GM12878 (cell line): ENCODE measurements around the gene LEMD1. TPM values are rescaled to one million over a fixed set of nuclear protein-coding genes. Genes with fewer than 3 reads are reported as not detected.

ENCODE experiments used
- ATAC-seq: fragments of 200-7000 bp; cut with Tn5 transposase; 3 replicates; pipeline ENCODE4 v1.9.1; 2020; ENCODE audit warnings: mild to moderate bottlenecking, moderate library complexity
- BruUV-seq: library from RNA; stranded (reverse); fragments of 400-500 nt; replicated peaks from 2 replicates; lab custom pipeline; 2021; lab: Mats Ljungman, UMichigan
- CTCF ChIA-PET: fragments of 300-600 bp; sonication (Branson Sonifier 250); formaldehyde crosslinking; extraction: SDS; loops from one replicate; lab custom pipeline; 2021; ENCODE audit warnings: inconsistent platforms; lab: Yijun Ruan, JAX
- POLR2A ChIA-PET: fragments of 350-600 bp; formaldehyde crosslinking; extraction: SDS; loops from one replicate; lab custom pipeline; 2021; ENCODE audit warnings: inconsistent platforms; lab: Charles Lee
- RAD21 ChIA-PET: fragments of 300-600 bp; sonication (Branson Sonifier 250); formaldehyde crosslinking; loops from one replicate; lab custom pipeline; 2023; ENCODE audit warnings: antibody characterized with exemption; ENCODE audit not compliant: unreplicated experiment; lab: Charles Lee
- SMC1A ChIA-PET: fragments of 300-600 bp; sonication (Branson Sonifier 250); formaldehyde crosslinking; loops from one replicate; lab custom pipeline; 2023; ENCODE audit not compliant: unreplicated experiment, uncharacterized antibody; lab: Charles Lee
- DNase-seq: peaks from one replicate; pipeline ENCODE4 v3.0.0-alpha.2; 2011; ENCODE audit warnings: low read depth, low spot score
- FAIRE-seq: peaks from 3 replicates; lab custom pipeline; 2011; peaks lifted over from hg19 to GRCh38; lab: Jason Lieb, UNC
- H2AFZ ChIP-seq: 2 replicates; pipeline ENCODE4 v1.6.0; 2011; ENCODE audit warnings: low read depth, low read length, control low read depth; ENCODE audit not compliant: control insufficient read depth
- H3K27ac ChIP-seq: 2 replicates; pipeline ENCODE4 v1.5.1; 2011; ENCODE audit warnings: control low read depth; ENCODE audit not compliant: control insufficient read depth, insufficient read depth
- H3K27me3 ChIP-seq, 2 experiments: replicated peaks in 1 of 2; 2 replicates each; pipeline versions ENCODE4 v1.6.0 to v1.6.1; 2011; ENCODE audit warnings: low read length in 1 of 2; ENCODE audit not compliant: control insufficient read depth in 2 of 2, insufficient read depth in 2 of 2
- H3K36me3 ChIP-seq, 2 experiments: 2 replicates each; pipeline ENCODE4 v1.5.1; 2011; ENCODE audit warnings: low read length in 1 of 2; ENCODE audit not compliant: control insufficient read depth in 2 of 2, insufficient read depth in 2 of 2
- H3K4me1 ChIP-seq: 2 replicates; pipeline ENCODE4 v1.6.1; 2011; ENCODE audit warnings: mild to moderate bottlenecking, low read length, moderate library complexity, mixed read lengths; ENCODE audit not compliant: control insufficient read depth, insufficient read depth
- H3K4me2 ChIP-seq: 2 replicates; pipeline ENCODE4 v1.6.0; 2011; ENCODE audit warnings: control low read depth; ENCODE audit not compliant: control insufficient read depth, insufficient read depth
- H3K4me3 ChIP-seq: fragments of 200-600 bp; sonication (generic); 2 replicates; pipeline ENCODE4 v1.5.1; 2016
- H3K79me2 ChIP-seq: 2 replicates; pipeline ENCODE4 v1.6.0; 2011; ENCODE audit warnings: low read length; ENCODE audit not compliant: control insufficient read depth, insufficient read depth
- H3K9ac ChIP-seq: 2 replicates; pipeline ENCODE4 v1.8.0; 2011; ENCODE audit warnings: low read length, control low read depth, mixed read lengths; ENCODE audit not compliant: control insufficient read depth, insufficient read depth
- H3K9me3 ChIP-seq: replicated peaks from 3 replicates; pipeline ENCODE4 v1.5.1; 2011; ENCODE audit warnings: mild to moderate bottlenecking, low read length; ENCODE audit not compliant: control insufficient read depth, insufficient read depth
- H4K20me1 ChIP-seq: 2 replicates; pipeline ENCODE4 v1.6.0; 2011; ENCODE audit not compliant: control insufficient read depth, insufficient read depth
- ATF7 ChIP-seq: fragments of 450-650 bp; IDR thresholded peaks from 2 replicates; pipeline ENCODE4 v1.6.1; 2016; ENCODE audit warnings: low read depth, mild to moderate bottlenecking
- CHD1 ChIP-seq: IDR thresholded peaks from 2 replicates; pipeline ENCODE4 v1.6.1; 2012; ENCODE audit warnings: low read depth, low read length, improper control_type of control experiment
- CREB1 ChIP-seq: IDR thresholded peaks from 2 replicates; pipeline ENCODE4 v1.6.1; 2012; ENCODE audit warnings: low read depth, mild to moderate bottlenecking, inconsistent platforms
- E4F1 ChIP-seq: fragments of 450-650 bp; IDR thresholded peaks from 2 replicates; pipeline ENCODE4 v1.6.1; 2018; ENCODE audit warnings: borderline replicate concordance, mild to moderate bottlenecking; ENCODE audit not compliant: partially characterized antibody
- ETV6 ChIP-seq, 2 experiments: fragments of 450-650 bp in 1 of 2; IDR thresholded peaks in 1 of 2; conservative IDR thresholded peaks in 1 of 2; 2 replicates each; pipeline ENCODE4 v1.6.1; 2014; ENCODE audit warnings: antibody characterized with exemption in 1 of 2, borderline replicate concordance in 1 of 2, low read depth in 1 of 2, mild to moderate bottlenecking in 1 of 2, moderate library complexity in 1 of 2
- EZH2 ChIP-seq: IDR thresholded peaks from 2 replicates; pipeline ENCODE4 v1.6.1; 2012; ENCODE audit warnings: low read depth, mild to moderate bottlenecking, control low read depth, inconsistent platforms, low read length, borderline replicate concordance; ENCODE audit not compliant: control insufficient read depth
- FOXM1 ChIP-seq: IDR thresholded peaks from 2 replicates; pipeline ENCODE4 v1.6.1; 2012; ENCODE audit warnings: low read depth, mild to moderate bottlenecking, inconsistent platforms, low read length, moderate library complexity
- HDGF ChIP-seq: fragments of 450-650 bp; IDR thresholded peaks from 2 replicates; pipeline ENCODE4 v1.6.1; 2016; ENCODE audit warnings: antibody characterized with exemption
- LARP7 ChIP-seq: fragments of 450-650 bp; IDR thresholded peaks from 2 replicates; pipeline ENCODE4 v1.6.1; 2017; ENCODE audit warnings: mild to moderate bottlenecking
- MEF2A ChIP-seq: IDR thresholded peaks from 2 replicates; pipeline ENCODE4 v1.6.1; 2011; ENCODE audit warnings: low read depth, mild to moderate bottlenecking, low read length, moderate library complexity; ENCODE audit not compliant: insufficient read depth
- ZNF622 ChIP-seq: fragments of 450-650 bp; IDR thresholded peaks from 2 replicates; pipeline ENCODE4 v1.6.1; 2017; ENCODE audit warnings: mild to moderate bottlenecking, inconsistent platforms
- ZSCAN29 ChIP-seq: fragments of 450-650 bp; IDR thresholded peaks from 2 replicates; pipeline ENCODE4 v1.6.1; 2017; ENCODE audit warnings: mild to moderate bottlenecking, moderate library complexity
- WGBS: methylation state at CpG from one replicate; pipeline ENCODE4 v1.1.6; 2016; ENCODE audit warnings: low lambda C conversion rate; ENCODE audit not compliant: insufficient replicate concordance, insufficient coverage; ENCODE audit errors: missing lambda C conversion rate; 5-methylcytosine and 5-hydroxymethylcytosine counted together
- in situ Hi-C: fragments of 300-500 bp; cut with MboI; formaldehyde crosslinking; loops from 9 replicates; pipeline ENCODE4 v1.14.3; 2018; ENCODE audit warnings: mixed read lengths
- intact Hi-C: fragments of 100-400 bp; cut with micrococcal nuclease; formaldehyde crosslinking; loops from one replicate; pipeline ENCODE4 v1.14.2; 2022; ENCODE audit not compliant: unreplicated experiment
- polyA plus RNA-seq, 11 experiments: library from polyadenylated mRNA; depleted of rRNA in 4 of 11; unstranded in 6 of 11; stranded (reverse) in 5 of 11; fragments of >200 nt; fragmentation: Nextera tagmentation in 4 of 11; fragmentation: Illumina TruSeq in 1 of 11; extraction: Ambion mirVana in 4 of 11; extraction: Trizol in 1 of 11; gene quantifications; 1 replicate in 1 of 11; 2 replicates in 10 of 11; pipeline versions ENCODE4 v1.2.1 to v1.2.3, GENCODE V29; 2011 to 2016; ENCODE audit warnings: inconsistent platforms in 2 of 11, missing spikeins in 2 of 11, low read depth in 1 of 11
- total RNA-seq, 4 experiments: library from RNA; depleted of rRNA in 3 of 4; stranded (reverse); fragments of >200 nt in 3 of 4; fragmentation: Illumina TruSeq in 1 of 4; extraction: Trizol in 1 of 4; gene quantifications; 2 replicates each; pipeline versions ENCODE4 v1.2.1 to v1.2.3, GENCODE V29; 2013 to 2021
- TF ChIP-seq, protein P1 (sequence below): fragments of 450-650 bp; IDR thresholded peaks from 2 replicates; pipeline ENCODE4 v1.6.1; 2014; ENCODE audit warnings: mild to moderate bottlenecking

The LEMD1 gene
- total and polyA plus RNA-seq, 10 of the 15 experiments (the other 5 are each of a cell fraction or from before 2014, with no cell fraction given), result 0.19 to 1.2 (median 0.26) TPM; not detected in 7

- FAIRE-seq (no peak), DNase-seq (no peak), ATAC-seq (no peak)
- Histone ChIP-seq H3K4me1 (no peaks in the 10 kb centered on the region), H3K9ac (no peak overlapping the region), H3K36me3 (no peaks in the 10 kb centered on the region), H4K20me1 (no peaks in the 10 kb centered on the region), H3K4me2 (no peak overlapping the region), H3K9me3 (no peaks in the 10 kb centered on the region; the same call in 2 of the 3 replicates), H2AFZ (no peak overlapping the region), H3K4me3 (no peak overlapping the region), H3K79me2 (no peaks in the 10 kb centered on the region), H3K27ac (no peak overlapping the region), H3K27me3 (peaks cover 15 to 20% of the 10 kb centered on the region in 2 experiments)
- in situ Hi-C loops (no loop called here), intact Hi-C loops (no loop called here)
- ChIA-PET RAD21 (interaction anchor here (1.4 to 1.9 kb wide), 2 partner anchors 8 to 72 kb away, joined by 3 to 5 read pairs; no protein-coding TSS in a partner anchor), SMC1A (interaction anchor here (0.6 kb wide), 1 partner anchor 179 kb away, joined by 3 read pairs; no protein-coding TSS in a partner anchor), POLR2A (no interaction called here), CTCF (interaction anchor here (1.1 to 1.7 kb wide), 4 partner anchors 8 to 179 kb away, joined by 4 to 6 read pairs (median 4); no protein-coding TSS in a partner anchor)
- WGBS, result 34% methylated on average over 11 of the region's 11 CpGs
- BruUV-seq, result no TSS peak
- no peak for TF ChIP-seq ETV6 (conservative IDR thresholded peaks at IDR 0.05 in 1 of 2, IDR thresholded peaks at IDR 0.05 in 1 of 2; ENCODE audit: borderline replicate concordance in 1 of 2, low read depth in 1 of 2)
- TF ChIP-seq LARP7, result no peak
- TF ChIP-seq ZNF622, result no peak
- TF ChIP-seq CREB1, result no peak
- no peak for TF ChIP-seq MEF2A
- TF ChIP-seq CHD1, result no peak
- no peak for TF ChIP-seq E4F1
- TF ChIP-seq, protein P1, sequence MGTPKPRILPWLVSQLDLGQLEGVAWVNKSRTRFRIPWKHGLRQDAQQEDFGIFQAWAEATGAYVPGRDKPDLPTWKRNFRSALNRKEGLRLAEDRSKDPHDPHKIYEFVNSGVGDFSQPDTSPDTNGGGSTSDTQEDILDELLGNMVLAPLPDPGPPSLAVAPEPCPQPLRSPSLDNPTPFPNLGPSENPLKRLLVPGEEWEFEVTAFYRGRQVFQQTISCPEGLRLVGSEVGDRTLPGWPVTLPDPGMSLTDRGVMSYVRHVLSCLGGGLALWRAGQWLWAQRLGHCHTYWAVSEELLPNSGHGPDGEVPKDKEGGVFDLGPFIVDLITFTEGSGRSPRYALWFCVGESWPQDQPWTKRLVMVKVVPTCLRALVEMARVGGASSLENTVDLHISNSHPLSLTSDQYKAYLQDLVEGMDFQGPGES, result no peak
- no peak for TF ChIP-seq ATF7
- no peak for TF ChIP-seq EZH2
- TF ChIP-seq ZSCAN29, result no peak
- TF ChIP-seq HDGF, result no peak
- TF ChIP-seq FOXM1, result no peak
Measured at GRCh38 chr1:205345761-205346160, 76.1 kb downstream of the LEMD1 start.
